ENCODE data around the gene CACNG3. TPM values are rescaled to one million over a fixed set of nuclear protein-coding genes. Genes with fewer than 3 reads are reported as not detected.

Gene CACNG3
- not detected for total RNA-seq
- long read RNA-seq, result 0 reads

DNA sequence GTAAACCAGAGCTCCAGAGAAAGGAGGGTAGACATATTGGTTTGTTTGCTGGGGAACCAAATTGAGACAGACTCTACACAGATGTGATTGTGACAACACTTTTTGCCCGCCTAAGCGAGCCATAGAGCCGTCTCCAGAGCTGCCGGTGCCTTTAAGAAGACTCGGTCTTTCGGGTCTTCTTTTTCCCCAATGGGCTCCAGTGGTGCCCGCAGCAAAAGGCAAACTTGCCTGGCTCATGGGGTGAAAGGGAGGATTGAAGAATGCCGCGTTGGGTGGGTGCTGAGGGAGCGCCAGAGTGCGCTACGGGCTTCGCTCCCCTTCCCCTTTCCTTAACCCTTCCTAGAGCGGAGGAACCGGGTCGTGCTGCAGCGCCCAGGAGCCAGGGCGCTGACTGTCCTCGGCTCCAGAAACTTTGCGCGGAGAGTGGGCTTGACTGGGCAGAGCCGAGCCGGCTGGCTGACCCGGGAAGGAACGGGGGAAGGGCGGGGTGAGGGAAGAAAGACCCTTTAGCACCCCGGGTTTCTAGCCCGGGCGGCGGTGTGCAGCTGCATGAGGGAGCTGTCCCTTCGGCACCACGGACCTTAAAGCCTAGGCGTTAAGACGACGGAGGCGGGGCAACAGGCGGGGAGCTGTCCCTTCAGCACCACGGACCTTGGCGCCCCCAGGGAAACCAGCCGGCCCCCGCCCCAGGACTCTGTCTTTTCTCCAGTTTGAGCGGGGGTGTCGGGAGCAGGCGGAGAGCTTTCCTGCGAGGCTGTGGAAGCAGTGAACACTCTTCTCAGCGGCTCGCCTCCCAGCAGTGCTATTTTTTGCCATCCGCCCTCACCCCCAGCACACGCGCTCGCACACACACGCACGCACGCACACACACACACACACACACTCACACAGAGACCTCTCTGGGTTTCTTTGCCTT, at the start of gene CACNG3:
CACNG3 (plus strand) TSS at position 880 of the 916 bp plus-strand sequence. CDS start 420 bp downstream, outside the sequence.
- Histone ChIP-seq H3K27me3 (peaks cover 51% of the 10 kb centered on the region), H3K4me3 (no peak within 1 kb of the TSS), H3K9me3 (no peaks in the 10 kb centered on the region), H3K36me3 (no peaks in the 10 kb centered on the region), H3K27ac (no peak within 1 kb of the TSS), H3K4me1 (no peaks in the 10 kb centered on the region)
- intact Hi-C loops (cut with DNase I), result no loop called here
- TF ChIP-seq, protein P1, sequence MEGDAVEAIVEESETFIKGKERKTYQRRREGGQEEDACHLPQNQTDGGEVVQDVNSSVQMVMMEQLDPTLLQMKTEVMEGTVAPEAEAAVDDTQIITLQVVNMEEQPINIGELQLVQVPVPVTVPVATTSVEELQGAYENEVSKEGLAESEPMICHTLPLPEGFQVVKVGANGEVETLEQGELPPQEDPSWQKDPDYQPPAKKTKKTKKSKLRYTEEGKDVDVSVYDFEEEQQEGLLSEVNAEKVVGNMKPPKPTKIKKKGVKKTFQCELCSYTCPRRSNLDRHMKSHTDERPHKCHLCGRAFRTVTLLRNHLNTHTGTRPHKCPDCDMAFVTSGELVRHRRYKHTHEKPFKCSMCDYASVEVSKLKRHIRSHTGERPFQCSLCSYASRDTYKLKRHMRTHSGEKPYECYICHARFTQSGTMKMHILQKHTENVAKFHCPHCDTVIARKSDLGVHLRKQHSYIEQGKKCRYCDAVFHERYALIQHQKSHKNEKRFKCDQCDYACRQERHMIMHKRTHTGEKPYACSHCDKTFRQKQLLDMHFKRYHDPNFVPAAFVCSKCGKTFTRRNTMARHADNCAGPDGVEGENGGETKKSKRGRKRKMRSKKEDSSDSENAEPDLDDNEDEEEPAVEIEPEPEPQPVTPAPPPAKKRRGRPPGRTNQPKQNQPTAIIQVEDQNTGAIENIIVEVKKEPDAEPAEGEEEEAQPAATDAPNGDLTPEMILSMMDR (IDR thresholded peaks at IDR 0.05), result no peak
- DNase-seq (peak; percentile 77), ATAC-seq (peak; percentile 77)

- H3K36me3 ChIP-seq, result no peaks in the 10 kb centered on the region
- H3K27me3 ChIP-seq, result no peaks in the 10 kb centered on the region
- no peak overlapping the region for H3K27ac ChIP-seq
- no peaks in the 10 kb centered on the region for H3K4me1 ChIP-seq
- no peak overlapping the region for H3K4me3 ChIP-seq
- ATAC-seq (no peak), DNase-seq (no peak)
- TF ChIP-seq, protein P1 (IDR thresholded peaks at IDR 0.05), result no peak
- intact Hi-C loops (cut with DNase I), result no loop called here
- no peaks in the 10 kb centered on the region for H3K9me3 ChIP-seq
Measured at GRCh38 chr16:24206926-24207325, 49.2 kb upstream of the CACNG3 start.

GRCh38 chr16:24208710-24209109, 47.4 kb upstream of the CACNG3 start:
- Histone ChIP-seq H3K4me3 (no peak overlapping the region), H3K27me3 (no peaks in the 10 kb centered on the region), H3K4me1 (no peaks in the 10 kb centered on the region), H3K36me3 (no peaks in the 10 kb centered on the region), H3K9me3 (no peaks in the 10 kb centered on the region), H3K27ac (no peak overlapping the region)
- intact Hi-C loops (cut with DNase I), result no loop called here
- DNase-seq (no peak), ATAC-seq (no peak)
- TF ChIP-seq, protein P1 (IDR thresholded peaks at IDR 0.05), result no peak

DNA sequence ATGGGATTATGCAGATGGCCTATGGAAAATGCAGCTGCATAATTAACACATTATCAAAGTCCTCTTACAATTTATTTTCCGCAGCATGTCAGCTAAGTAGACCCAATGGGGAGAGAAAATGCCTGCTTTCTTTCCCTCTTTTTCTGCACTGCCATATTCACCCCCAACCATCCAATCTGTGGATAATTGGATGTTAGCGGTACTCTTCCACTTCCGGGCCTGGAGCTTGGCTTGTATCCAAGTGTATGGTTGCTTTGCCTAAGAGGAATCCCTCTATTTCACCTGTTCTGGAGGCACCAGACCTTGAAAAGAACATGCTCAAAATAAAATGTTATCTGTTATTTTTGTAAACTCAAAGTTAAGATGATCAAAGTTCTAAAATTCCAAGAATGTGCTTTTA, 41.1 kb upstream of the CACNG3 start:
- Histone ChIP-seq H3K27ac (no peak overlapping the region), H3K4me1 (no peaks in the 10 kb centered on the region), H3K4me3 (no peak overlapping the region), H3K36me3 (no peaks in the 10 kb centered on the region), H3K9me3 (no peaks in the 10 kb centered on the region), H3K27me3 (no peaks in the 10 kb centered on the region)
- no peak for DNase-seq
- ATAC-seq, result no peak
- intact Hi-C loops (cut with DNase I), result no loop called here
- TF ChIP-seq, protein P1 (IDR thresholded peaks at IDR 0.05), result no peak

DNA sequence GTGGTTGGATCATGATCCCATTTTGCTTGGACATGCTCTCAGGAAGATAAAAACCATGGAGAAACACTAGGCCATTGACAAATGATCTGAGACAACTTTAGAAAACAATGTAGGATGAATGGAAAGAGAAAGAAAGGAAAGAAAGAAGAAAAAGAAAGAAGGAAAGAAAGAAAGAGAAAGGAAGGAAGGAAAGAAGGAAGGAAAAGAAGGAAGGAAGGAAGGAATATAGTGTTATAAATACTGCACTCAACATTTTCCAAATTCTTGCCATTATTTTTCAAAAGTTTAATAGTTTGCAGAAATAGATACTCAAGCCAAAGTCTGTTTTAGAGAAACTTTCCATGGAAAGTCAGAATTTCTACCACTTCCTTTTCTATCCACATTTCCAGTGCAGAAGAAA, 39.2 kb upstream of the CACNG3 start:
- ATAC-seq (no peak), DNase-seq (no peak)
- Histone ChIP-seq H3K4me1 (no peaks in the 10 kb centered on the region), H3K4me3 (no peak overlapping the region), H3K36me3 (no peaks in the 10 kb centered on the region), H3K27ac (no peak overlapping the region), H3K27me3 (no peaks in the 10 kb centered on the region), H3K9me3 (no peaks in the 10 kb centered on the region)
- TF ChIP-seq, protein P1 (IDR thresholded peaks at IDR 0.05), result no peak
- intact Hi-C loops (cut with DNase I), result no loop called here
